OCI-LY3 (cell line): ENCODE data around the gene PPP1R1C.

Experiments
- EZH2phosphoT487 ChIP-seq: fragments of 200-600 bp; shearing (Covaris generic); IDR thresholded peaks from 2 replicates; pipeline ENCODE4 v1.6.1; 2018; ENCODE audit warnings: antibody characterized with exemption, mixed run types, low read depth
- TF ChIP-seq, protein P1 (sequence below): fragments of 200-600, 300-600 bp; sonication (generic); IDR thresholded peaks from 2 replicates; pipeline ENCODE4 v1.5.1; 2014; ENCODE audit warnings: antibody characterized with exemption, low read length, low read depth

DNA sequence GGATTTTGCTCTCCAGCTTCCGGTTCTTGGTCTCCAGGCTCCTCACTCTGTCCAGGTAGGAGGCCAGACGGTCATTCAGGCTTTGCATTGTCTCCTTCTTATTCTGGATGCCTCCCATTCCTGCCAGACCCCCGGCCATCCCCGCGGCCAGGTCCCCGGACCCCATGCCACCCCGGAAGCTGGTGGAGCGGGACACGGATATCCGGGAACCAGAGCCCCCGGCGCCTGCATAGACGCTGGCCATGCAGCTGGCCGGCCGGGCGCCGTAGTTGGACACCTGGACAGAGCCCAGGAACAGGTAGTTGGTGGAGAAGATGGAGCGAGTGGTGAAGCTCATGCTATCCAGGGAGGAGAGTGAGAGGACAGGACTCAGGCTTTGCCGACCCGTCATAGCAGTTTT is 23.5 kb upstream of the PPP1R1C start:
- TF ChIP-seq, protein P1, sequence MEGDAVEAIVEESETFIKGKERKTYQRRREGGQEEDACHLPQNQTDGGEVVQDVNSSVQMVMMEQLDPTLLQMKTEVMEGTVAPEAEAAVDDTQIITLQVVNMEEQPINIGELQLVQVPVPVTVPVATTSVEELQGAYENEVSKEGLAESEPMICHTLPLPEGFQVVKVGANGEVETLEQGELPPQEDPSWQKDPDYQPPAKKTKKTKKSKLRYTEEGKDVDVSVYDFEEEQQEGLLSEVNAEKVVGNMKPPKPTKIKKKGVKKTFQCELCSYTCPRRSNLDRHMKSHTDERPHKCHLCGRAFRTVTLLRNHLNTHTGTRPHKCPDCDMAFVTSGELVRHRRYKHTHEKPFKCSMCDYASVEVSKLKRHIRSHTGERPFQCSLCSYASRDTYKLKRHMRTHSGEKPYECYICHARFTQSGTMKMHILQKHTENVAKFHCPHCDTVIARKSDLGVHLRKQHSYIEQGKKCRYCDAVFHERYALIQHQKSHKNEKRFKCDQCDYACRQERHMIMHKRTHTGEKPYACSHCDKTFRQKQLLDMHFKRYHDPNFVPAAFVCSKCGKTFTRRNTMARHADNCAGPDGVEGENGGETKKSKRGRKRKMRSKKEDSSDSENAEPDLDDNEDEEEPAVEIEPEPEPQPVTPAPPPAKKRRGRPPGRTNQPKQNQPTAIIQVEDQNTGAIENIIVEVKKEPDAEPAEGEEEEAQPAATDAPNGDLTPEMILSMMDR = no peak
- TF ChIP-seq EZH2phosphoT487 = no peak
